NOMO-1 (cell line): ENCODE measurements around the gene TDRD10.

Experiments
- DNase-seq, 2 experiments: peaks; one replicate each; lab custom pipeline; 2025; ENCODE audit not compliant: unreplicated experiment in 2 of 2; lab: John Stamatoyannopoulos, UW

TDRD10 gene

DNA sequence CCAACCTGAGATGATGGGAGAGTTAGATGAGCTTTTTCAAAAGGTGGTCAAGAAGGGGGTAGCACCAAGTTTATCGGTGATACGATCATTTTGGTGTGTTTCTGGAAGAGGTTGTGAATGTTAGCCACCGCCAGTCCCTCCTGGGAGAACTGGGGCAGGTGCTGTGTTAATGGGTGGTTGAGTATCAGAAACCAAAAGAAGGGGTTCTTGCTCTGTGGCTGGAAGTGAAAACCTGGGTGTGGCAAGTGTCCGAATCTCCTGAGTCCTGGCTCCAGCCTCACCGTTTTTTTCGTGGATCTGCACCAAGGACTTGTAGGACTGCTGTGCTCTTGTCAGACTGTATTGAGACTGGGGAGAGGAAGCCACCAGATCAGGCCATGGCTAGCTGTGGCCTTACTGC lies 48.6 kb downstream of the TDRD10 start:
- no peak for DNase-seq

DNA sequence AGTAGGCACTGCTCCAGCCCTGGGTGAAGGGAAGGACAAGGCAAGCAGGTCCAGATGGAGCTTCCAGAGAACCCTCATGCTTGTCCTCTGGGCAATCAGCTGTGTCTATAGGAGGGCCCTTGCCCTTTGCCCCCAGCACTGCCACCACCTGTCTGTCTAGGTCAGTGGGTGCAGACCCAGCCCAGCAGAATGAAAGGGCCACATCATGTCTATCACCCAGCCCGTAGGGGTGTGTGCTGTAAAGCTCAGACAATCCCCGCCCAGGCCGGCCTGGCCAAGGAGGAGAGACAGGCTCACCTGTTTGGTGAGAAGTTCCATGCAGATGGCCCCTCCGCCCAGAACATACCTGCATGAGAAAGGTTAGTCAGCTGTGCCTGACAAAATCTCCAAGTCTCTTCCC lies 49.5 kb downstream of the TDRD10 start:
- no peak for DNase-seq

GRCh38 chr1:154552036-154552435 lies 50.0 kb downstream of the TDRD10 start:
- DNase-seq, result no peak

DNA sequence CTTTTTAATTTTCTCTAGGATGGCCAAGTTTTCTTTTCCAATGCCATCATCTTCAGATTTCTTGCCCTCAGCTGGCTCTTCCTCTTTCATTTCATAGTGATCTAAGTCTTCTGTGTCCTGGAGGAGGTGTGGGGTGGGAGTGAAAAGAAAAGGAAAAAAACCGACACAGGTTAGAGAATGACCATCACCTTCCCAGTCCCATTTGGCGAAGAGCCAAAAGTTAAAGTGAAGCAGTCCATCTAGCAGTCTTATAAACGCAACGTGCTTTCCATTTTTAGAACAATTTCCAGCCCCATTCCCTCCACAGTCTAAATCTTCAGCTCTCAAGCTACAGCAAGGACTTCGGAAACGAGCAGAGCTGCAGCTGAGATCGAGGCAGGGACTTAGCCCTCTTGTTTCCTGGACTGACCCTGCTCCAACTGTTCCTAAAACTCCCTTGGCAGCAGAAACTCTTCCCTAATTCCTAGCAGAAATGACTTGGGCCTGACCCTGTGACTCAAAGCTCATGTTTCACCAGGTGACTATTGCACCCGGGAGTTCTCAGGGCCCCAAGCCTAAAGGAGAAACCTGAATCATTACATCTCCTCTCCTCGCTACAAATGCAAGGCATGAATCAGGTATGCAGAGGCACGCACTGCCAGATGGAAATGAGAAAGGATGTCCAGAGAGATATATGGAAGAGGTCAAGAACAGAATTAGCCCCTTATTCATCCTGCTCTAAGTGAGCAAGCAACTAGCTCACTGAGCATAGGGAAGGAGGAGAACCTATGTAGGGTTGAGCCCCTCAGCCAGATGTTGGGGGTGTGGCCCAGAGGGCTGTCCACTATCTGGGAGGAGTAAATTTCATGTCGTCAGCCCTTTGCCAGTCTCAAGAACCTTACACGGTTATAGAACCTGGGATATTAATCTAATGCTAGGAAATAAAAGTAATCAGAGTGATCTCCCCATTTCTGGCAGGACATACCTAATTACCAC lies 51.3 kb downstream of the TDRD10 start:
- no peak for DNase-seq

GRCh38 chr1:154556422-154556821 lies 54.4 kb downstream of the TDRD10 start:
- no peak for DNase-seq

GRCh38 chr1:154557248-154557938 lies 55.4 kb downstream of the TDRD10 start:
- DNase-seq, result no peak

- DNase-seq, result peak; percentile 12 to 41
Measured at GRCh38 chr1:154557939-154558719, 56.1 kb downstream of the TDRD10 start, which contains the start of gene UBE2Q1. UBE2Q1 (minus strand) TSS chr1:154558662; CDS start chr1:154558553, 109 bp downstream.

DNA sequence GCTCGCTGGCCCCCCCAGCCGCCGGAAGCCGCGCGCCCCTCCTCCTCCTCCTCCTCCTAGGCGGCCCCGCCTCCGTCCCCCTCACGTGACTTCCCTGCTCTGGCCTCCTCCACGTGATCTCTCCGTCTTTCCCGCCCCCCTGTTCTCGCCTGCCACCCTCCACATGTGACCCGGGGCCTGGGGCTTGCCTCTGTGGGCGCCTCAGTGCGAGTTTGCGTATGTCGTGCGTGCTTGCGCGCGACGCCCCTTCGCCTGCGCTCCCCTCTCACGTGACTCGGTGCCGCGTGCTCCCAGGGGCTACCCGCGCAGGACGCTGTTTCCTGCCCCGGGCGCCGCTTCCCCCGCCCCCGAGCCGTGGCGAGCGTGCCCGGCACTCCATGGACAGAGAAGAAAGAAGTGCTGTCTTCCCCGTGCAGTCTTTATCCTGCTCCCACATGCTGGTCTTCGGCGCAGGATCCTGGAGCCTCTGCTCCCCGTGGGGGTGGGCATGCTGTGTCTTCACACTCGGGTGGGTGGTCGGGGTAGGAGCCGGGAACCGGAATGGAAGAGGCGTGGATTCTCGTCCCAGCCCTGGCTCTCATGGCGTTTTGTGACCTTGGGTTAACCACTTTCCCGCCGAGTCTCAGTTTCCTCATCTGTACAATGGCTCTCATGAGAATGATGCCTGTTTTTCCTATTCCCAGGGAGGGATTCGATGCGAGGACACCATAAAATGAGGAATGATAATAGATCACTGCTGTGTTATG lies 56.9 kb downstream of the TDRD10 start:
- DNase-seq, result peak; percentile 99 to 100

DNA sequence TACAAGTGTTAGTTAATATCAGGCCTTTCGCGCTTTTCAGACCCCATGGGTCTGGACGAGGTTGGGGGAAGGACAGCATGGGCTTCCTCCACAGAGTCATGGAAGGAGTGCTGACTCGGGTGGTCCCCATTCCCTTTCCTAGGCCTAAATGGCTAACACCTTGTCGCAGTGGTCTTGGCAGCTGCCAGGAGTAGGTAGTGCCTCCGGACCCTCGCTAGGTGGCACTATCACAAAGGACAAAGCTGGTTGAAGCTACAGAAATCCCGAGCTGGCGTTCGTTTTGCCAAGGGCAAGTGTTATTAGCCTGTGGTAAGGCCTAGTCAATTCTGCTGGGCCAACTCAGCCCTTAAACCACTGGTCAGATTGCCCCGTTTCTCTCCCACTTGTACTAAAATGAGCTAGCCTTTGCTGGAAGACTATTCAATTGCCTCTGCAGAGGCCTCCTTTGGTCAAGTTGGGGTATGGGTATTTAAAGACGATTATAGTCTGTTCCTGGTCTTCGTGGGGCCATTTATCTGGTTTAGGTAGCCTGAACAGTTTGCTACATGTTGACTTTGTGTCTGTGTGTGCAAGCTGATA lies 57.5 kb downstream of the TDRD10 start:
- DNase-seq, result peak; percentile 85 to 88

DNA sequence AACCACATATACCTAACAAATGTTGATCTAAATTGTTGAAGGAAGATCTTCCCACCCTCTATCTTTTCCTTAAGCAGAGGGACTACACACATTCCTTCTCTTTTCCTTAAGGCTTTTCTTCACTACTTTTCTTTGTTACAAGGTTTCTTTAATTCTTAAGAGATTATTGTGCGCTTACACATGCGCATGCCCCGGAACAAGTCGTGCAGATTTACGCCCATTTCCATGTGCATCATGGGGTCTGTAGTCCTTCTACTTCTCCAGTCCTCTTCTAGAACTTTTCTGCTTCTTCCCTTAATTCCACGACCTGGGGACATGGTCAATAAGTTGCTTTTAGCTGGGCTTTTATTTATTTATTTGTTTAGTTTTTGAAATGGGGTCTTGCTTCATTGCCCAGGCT lies 63.9 kb downstream of the TDRD10 start:
- DNase-seq, result no peak

DNA sequence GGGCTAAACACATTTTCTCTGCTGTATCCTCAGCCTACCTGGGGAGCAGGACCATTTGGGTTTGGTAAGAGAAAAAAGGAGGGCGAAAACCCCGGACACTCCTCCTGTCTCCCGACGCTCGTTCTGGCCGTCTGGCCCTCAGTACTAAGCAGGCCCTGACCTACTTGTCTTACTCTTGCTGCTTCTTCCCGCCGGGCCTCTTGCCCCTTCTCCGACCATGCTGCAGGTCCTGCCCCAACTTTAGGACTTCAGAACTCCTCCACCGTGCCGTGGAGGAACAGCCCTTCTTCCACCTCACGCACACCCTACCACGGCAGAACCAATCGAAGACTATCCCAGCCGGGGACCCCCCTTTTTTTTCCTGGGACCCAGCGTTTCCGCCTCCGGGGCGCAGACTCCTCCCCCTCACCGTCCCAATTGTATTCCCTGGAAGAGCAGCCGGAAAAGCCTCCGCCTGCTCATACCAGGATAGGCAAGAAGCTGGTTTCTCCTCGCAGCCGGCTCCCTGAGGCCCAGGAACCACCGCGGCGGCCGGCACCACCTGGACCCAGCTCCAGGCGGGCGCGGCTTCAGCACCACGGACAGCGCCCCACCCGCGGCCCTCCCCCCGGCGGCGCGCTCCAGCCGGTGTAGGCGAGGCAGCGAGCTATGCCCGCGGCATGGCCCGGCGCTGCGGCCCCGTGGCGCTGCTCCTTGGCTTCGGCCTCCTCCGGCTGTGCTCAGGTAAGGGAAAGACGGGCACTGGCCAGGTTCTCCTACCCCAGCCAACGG lies 65.6 kb downstream of the TDRD10 start, which contains the start of gene CHRNB2:
TSS of gene CHRNB2 (plus strand) at position 393 of the 771 bp plus-strand sequence. CDS start at position 660, 267 bp downstream.
- DNase-seq, result peak; percentile 29 to 33

GRCh38 chr1:154568157-154568815 lies 66.3 kb downstream of the TDRD10 start:
- DNase-seq, result no peak

- no peak for DNase-seq
Measured at GRCh38 chr1:154571244-154571963, 69.4 kb downstream of the TDRD10 start.

DNA sequence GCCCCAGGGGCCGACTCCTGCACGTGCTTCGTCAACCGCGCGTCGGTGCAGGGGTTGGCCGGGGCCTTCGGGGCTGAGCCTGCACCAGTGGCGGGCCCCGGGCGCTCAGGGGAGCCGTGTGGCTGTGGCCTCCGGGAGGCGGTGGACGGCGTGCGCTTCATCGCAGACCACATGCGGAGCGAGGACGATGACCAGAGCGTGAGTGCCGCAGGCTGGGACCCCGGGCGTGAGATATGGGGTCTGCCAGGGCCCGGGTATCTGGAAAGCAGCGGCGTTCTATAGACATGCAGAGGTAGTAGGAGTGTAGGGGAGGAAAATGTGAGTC lies 69.9 kb downstream of the TDRD10 start:
- no peak for DNase-seq

DNA sequence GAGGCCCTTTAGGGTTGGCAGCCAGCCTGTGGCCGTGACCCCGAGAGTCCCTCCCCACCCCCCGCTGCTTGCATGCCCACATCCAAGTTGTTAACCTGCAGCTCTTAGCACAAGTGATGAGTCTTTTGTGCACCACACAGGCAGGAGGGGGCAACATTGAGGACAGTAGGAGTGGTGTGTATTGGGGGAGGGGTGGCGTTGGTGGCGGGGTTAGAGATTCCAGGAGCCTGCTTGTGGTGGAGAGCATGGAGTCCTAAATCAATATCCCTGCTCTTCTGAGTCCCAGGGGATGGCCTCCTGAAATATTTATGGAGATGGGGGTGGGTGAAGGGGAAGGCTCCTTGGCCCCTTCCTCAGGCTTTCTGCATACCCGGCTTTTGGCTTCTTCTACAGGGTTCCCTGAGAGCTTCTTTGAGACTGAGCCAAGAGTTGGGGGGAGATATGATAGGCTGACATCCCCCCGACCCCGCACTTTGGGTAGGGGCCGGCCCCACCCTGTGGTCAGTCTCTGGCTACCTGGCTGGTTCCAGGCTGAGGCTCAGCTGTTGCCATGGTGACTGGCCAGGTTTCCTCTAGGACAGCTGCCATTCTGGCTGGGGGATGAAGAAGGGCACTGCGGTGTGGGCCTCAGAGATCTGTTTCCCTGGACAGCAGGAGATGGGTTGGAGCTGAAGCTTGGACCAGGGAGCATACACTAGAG lies 70.6 kb downstream of the TDRD10 start:
- DNase-seq, result no peak

GRCh38 chr1:154573168-154573510 lies 71.1 kb downstream of the TDRD10 start:
- no peak for DNase-seq

DNA sequence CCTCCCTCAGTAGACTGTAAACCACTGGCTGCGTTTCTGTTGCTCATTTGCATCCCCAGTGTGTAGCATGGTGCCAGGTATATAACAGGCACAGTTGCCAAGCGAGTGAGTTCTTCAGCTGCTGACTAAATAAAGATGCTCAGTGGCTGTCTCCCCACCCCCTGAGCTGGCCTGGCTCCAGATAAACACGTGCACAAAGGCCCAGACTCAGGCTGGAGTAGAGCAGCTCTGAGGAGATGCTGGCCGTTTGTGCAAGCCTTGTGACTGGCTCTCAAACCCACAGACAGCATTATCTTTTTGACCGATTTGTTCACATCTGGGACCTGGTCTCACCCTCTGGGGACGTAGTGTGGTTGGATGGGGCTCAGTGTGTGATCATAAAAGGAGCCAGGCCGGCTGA lies 72.7 kb downstream of the TDRD10 start:
- no peak for DNase-seq
